Pancreas (tissue), 10 donors: ENCODE measurements around the gene SLC51A. TPM values are rescaled to one million over a fixed set of nuclear protein-coding genes. Genes with fewer than 3 reads are reported as not detected.

Experiments used
- ATAC-seq, 4 donors: fragments of 200-7000 bp; cut with Tn5 transposase; one replicate each; pipeline versions ENCODE4 v1.8.0 to v1.9.1; 2020; ENCODE audit warnings: mild to moderate bottlenecking in 4 of 4, moderate library complexity in 4 of 4
- DNase-seq, 6 donors: peaks; one replicate each; pipeline ENCODE4 v3.0.0-alpha.2; 2020
- FAIRE-seq: peaks from 2 replicates; lab custom pipeline; 2012; peaks lifted over from hg19 to GRCh38; lab: Jason Lieb, UNC
- H3K27ac ChIP-seq, 4 donors: fragments of 200-600 bp; sonication (generic); 1 replicate in 3 of 4; 2 replicates in 1 of 4; pipeline versions ENCODE4 v1.5.0 to v1.8.0; 2020
- H3K27me3 ChIP-seq, 4 donors: fragments of 200-600 bp; one replicate each; pipeline ENCODE4 v1.8.0; 2021
- H3K36me3 ChIP-seq, 3 donors: fragments of 200-600 bp; sonication (generic) in 1 of 3; one replicate each; pipeline versions ENCODE4 v1.5.0 to v1.8.0; 2020 to 2021
- H3K4me1 ChIP-seq, 3 donors: fragments of 200-600 bp; one replicate each; pipeline ENCODE4 v1.8.0; 2021
- H3K4me3 ChIP-seq, 4 donors: fragments of 200-600 bp; sonication (generic) in 2 of 4; one replicate each; pipeline versions ENCODE4 v1.5.0 to v1.8.0; 2020 to 2021
- H3K9me3 ChIP-seq, 4 donors: fragments of 200-600 bp; one replicate each; pipeline ENCODE4 v1.8.0; 2021
- CTCF ChIP-seq, 4 donors: fragments of 200-600 bp; sonication (generic) in 3 of 4; IDR thresholded peaks; one replicate each; pipeline versions ENCODE4 v1.5.0 to v1.8.0; 2021; ENCODE audit warnings: antibody characterized with exemption in 4 of 4
- WGBS, 2 donors: extraction: QIAGEN DNeasy Blood & Tissue Kit; methylation state at CpG; one replicate each; pipeline ENCODE4 v1.1.7; 2013; 5-methylcytosine and 5-hydroxymethylcytosine counted together
- intact Hi-C, 3 donors: fragments of 100-400 bp; cut with DNase I; formaldehyde crosslinking; loops; one replicate each; pipeline versions ENCODE4 v1.11.1 to v1.14.2; 2022
- polyA plus RNA-seq, 2 donors: library from polyadenylated mRNA; stranded (reverse); fragments of 200-250 nt; gene quantifications; one replicate each; pipeline ENCODE4 v1.2.3, GENCODE V29; 2013
- total RNA-seq, 6 donors: library from RNA; stranded (reverse); fragmentation: NEBNext Ultra II Directional in 4 of 6; extraction: Animal tissue kit (Norgen Biotek cat#: 25700) in 4 of 6; gene quantifications; one replicate each; pipeline versions ENCODE4 v1.2.1 to v1.2.4, GENCODE V29; 2021 to 2023
- donor health status: healthy with polysubstance abuse.
- donor health status: DM: no; HTN: no; CAD: no; lungs with moderate emphysema.
- donor health status: DM: no; HTN: no; CAD: no.
- donor health status: control.
- donor health status: control.
- donor health status: Bipolar disorder and iron deficiency.
- donor health status: DM: yes; HTN: yes; CAD: no.
- donor health status: DM: no; HTN: no; CAD: no.
- donor health status: DM: no; HTN: no; CAD: no.
- donor health status: DM: yes; HTN: yes; CAD: no.

The SLC51A gene
- total and polyA plus RNA-seq, 8 donors: 0.19 to 1.2 (median 0.30) TPM; not detected in 4

GRCh38 chr3:196246612-196247308, 30.4 kb downstream of the SLC51A start:
- Histone ChIP-seq H3K4me1 (no peaks in the 10 kb centered on the region), H3K4me3 (no peak overlapping the region), H3K36me3 (peaks cover 1 to 7% (median 6%) of the 10 kb centered on the region in 3 donors), H3K27me3 (no peaks in the 10 kb centered on the region), H3K27ac (no peak overlapping the region), H3K9me3 (no peaks in the 10 kb centered on the region)
- ATAC-seq: no peak
- intact Hi-C loops: no loop called here
- no peak for DNase-seq
- no peak for TF ChIP-seq CTCF (IDR thresholded peaks at IDR 0.05)
- 88 to 93% methylated on average over 10 to 13 of the region's 13 CpGs for WGBS, 2 donors
- FAIRE-seq: no peak

- Histone ChIP-seq H3K4me1 (no peaks in the 10 kb centered on the region), H3K9me3 (no peaks in the 10 kb centered on the region), H3K27ac (no peak overlapping the region), H3K27me3 (no peaks in the 10 kb centered on the region), H3K36me3 (peaks cover 0 to 5% (median 0%) of the 10 kb centered on the region in 3 donors), H3K4me3 (no peak overlapping the region)
- TF ChIP-seq CTCF (IDR thresholded peaks at IDR 0.05): no peak
- intact Hi-C loops: no loop called here
- DNase-seq (no peak), FAIRE-seq (no peak), ATAC-seq (no peak)
- WGBS, 2 donors: 98 to 99% methylated on average over 16 of the region's 16 CpGs
Observed at GRCh38 chr3:196251918-196252317, 35.6 kb downstream of the SLC51A start.

GRCh38 chr3:196254376-196255283, 38.3 kb downstream of the SLC51A start:
- H3K27me3 ChIP-seq: no peaks in the 10 kb centered on the region

GRCh38 chr3:196255776-196256175, 39.4 kb downstream of the SLC51A start:
- 48 to 54% methylated on average over 1 of the region's 1 CpG for WGBS, 2 donors
- intact Hi-C loops: no loop called here

More at GRCh38 chr3:196254376-196255283, 38.3 kb downstream of the SLC51A start:
- ATAC-seq (no peak), DNase-seq (no peak), FAIRE-seq (no peak)
- H3K36me3 ChIP-seq: no peaks in the 10 kb centered on the region
- H3K9me3 ChIP-seq: no peaks in the 10 kb centered on the region
- 66 to 73% methylated on average over 5 of the region's 5 CpGs for WGBS, 2 donors
- H3K27ac ChIP-seq: no peak overlapping the region
- no peaks in the 10 kb centered on the region for H3K4me1 ChIP-seq
- no peak overlapping the region for H3K4me3 ChIP-seq
- intact Hi-C loops: no loop called here
- no peak for TF ChIP-seq CTCF (IDR thresholded peaks at IDR 0.05)

More at GRCh38 chr3:196255776-196256175, 39.4 kb downstream of the SLC51A start:
- Histone ChIP-seq H3K4me3 (no peak overlapping the region), H3K27me3 (no peaks in the 10 kb centered on the region), H3K4me1 (no peaks in the 10 kb centered on the region), H3K9me3 (no peaks in the 10 kb centered on the region), H3K27ac (no peak overlapping the region), H3K36me3 (no peaks in the 10 kb centered on the region)
- ATAC-seq: no peak
- FAIRE-seq: no peak
- TF ChIP-seq CTCF (IDR thresholded peaks at IDR 0.05): no peak
- no peak for DNase-seq
